Mesothelial cell of epicardium (in vitro differentiated cells): ENCODE results near the gene KRTAP10-11. TPM values are rescaled to one million over a fixed set of nuclear protein-coding genes. Genes with fewer than 3 reads are reported as not detected.

ENCODE experiments used
- DNase-seq, 2 experiments: peaks; one replicate each; pipeline ENCODE4 v3.0.0; 2021; ENCODE audit warnings: low spot score in 2 of 2; ENCODE audit not compliant: unreplicated experiment in 2 of 2
- H3K27ac Mint-ChIP-seq: 2 replicates; pipeline ENCODE4 v1.8.0; 2021; ENCODE audit warnings: mixed read lengths
- H3K27me3 Mint-ChIP-seq: 2 replicates; pipeline ENCODE4 v1.8.0; 2021; ENCODE audit warnings: low read depth, mixed read lengths
- H3K36me3 Mint-ChIP-seq: 2 replicates; pipeline ENCODE4 v1.8.0; 2021; ENCODE audit warnings: mixed read lengths
- H3K4me1 Mint-ChIP-seq: 2 replicates; pipeline ENCODE4 v1.8.0; 2021; ENCODE audit warnings: mixed read lengths
- H3K4me3 Mint-ChIP-seq: 2 replicates; pipeline ENCODE4 v1.8.0; 2021; ENCODE audit warnings: mild to moderate bottlenecking, moderate library complexity, mixed read lengths
- H3K9me3 Mint-ChIP-seq: 2 replicates; pipeline ENCODE4 v1.8.0; 2021; ENCODE audit warnings: mixed read lengths
- CTCF ChIP-seq: fragments of 200-600 bp; sonication (generic); IDR thresholded peaks from one replicate; pipeline ENCODE4 v1.5.0; 2021; ENCODE audit warnings: antibody characterized with exemption; ENCODE audit not compliant: unreplicated experiment
- total RNA-seq: library from RNA; stranded (reverse); gene quantifications from 3 replicates; pipeline ENCODE4 v1.2.1, GENCODE V29; 2021

KRTAP10-11 gene
- total RNA-seq, 1 donor from 2014 or later = not detected

DNA sequence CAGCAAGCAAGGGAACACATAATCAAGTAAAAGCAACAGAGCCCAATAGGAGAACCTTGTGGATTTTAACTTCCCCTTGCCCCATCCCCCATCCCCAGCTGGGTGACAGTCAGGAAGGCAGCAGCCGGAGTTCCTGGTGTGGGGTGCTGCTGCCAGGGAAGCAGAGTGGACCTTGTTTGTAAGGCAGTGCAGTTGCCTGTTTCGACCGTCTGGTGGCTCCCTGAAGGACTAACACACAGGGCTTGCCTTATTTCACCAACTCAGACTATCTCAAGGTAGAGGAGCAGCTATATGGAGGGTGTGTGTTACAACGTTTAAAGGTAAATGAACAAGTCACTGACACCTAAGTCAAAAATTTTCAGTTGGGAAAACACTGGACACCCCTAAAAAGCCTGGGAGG, 27.7 kb upstream of the KRTAP10-11 start:
- Mint-ChIP-seq H3K27ac (no peak overlapping the region), H3K36me3 (no peaks in the 10 kb centered on the region), H3K4me3 (no peak overlapping the region), H3K27me3 (no peaks in the 10 kb centered on the region), H3K4me1 (no peaks in the 10 kb centered on the region), H3K9me3 (peaks cover 36% of the 10 kb centered on the region)
- TF ChIP-seq CTCF = no peak
- no peak for DNase-seq

DNA sequence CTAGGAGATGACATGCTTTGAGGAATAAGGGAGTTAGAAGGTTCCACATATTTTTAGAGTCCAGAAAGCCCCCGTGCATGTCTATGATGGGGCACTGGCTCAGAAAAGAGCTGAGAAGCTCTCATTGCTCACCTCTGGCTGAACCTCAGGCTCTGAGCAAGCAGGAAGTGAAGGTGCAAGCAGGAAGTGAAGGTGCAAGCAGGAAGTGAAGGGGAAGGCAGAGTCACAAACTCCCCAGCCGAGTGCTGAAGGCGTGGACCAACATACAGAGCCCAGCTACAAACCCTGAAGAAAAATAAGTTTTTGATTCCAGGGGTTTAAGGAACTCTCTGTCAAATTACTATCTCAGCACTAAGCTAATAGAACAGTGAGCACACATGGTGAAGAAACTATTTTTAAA, 27.3 kb upstream of the KRTAP10-11 start:
- no peak overlapping the region for H3K4me3 Mint-ChIP-seq
- no peaks in the 10 kb centered on the region for H3K4me1 Mint-ChIP-seq
- DNase-seq = no peak
- H3K9me3 Mint-ChIP-seq = peaks cover 40% of the 10 kb centered on the region
- no peak for TF ChIP-seq CTCF
- H3K36me3 Mint-ChIP-seq = no peaks in the 10 kb centered on the region
- no peaks in the 10 kb centered on the region for H3K27me3 Mint-ChIP-seq
- no peak overlapping the region for H3K27ac Mint-ChIP-seq

DNA sequence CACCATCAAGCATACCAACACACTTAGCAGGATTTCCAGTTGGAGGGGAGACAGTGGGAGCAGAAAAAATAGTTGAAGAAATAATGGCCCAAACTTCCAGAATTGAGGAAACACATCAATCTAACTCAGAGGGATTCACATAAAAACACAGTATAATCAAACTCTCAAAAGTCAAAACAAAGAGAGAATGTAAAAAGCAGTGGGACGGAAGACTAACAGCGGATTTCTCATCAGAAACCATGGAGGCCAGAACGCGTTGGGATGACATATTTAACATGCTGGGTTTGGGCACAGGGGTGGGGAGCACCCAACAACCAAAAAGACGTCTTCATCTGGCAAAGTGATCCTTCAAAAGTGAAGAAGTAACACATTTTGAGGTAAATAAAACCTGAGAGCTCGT, 26.3 kb upstream of the KRTAP10-11 start:
- Mint-ChIP-seq H3K27ac (no peak overlapping the region), H3K4me3 (no peak overlapping the region), H3K27me3 (no peaks in the 10 kb centered on the region), H3K36me3 (no peaks in the 10 kb centered on the region), H3K4me1 (no peaks in the 10 kb centered on the region), H3K9me3 (peaks cover 50% of the 10 kb centered on the region)
- TF ChIP-seq CTCF = no peak
- no peak for DNase-seq

- no peak for TF ChIP-seq CTCF
- no peak for DNase-seq
- Mint-ChIP-seq H3K27me3 (no peaks in the 10 kb centered on the region), H3K27ac (no peak overlapping the region), H3K36me3 (no peaks in the 10 kb centered on the region), H3K4me1 (no peaks in the 10 kb centered on the region), H3K9me3 (peaks cover 52% of the 10 kb centered on the region), H3K4me3 (no peak overlapping the region)
Measured at GRCh38 chr21:44623575-44623974, 22.6 kb upstream of the KRTAP10-11 start.

GRCh38 chr21:44625756-44626155, 20.5 kb upstream of the KRTAP10-11 start:
- no peak for TF ChIP-seq CTCF
- Mint-ChIP-seq H3K27ac (no peak overlapping the region), H3K4me3 (no peak overlapping the region), H3K9me3 (peaks cover 40% of the 10 kb centered on the region), H3K27me3 (no peaks in the 10 kb centered on the region), H3K4me1 (no peaks in the 10 kb centered on the region), H3K36me3 (no peaks in the 10 kb centered on the region)
- DNase-seq = no peak

GRCh38 chr21:44626262-44626661, 20.0 kb upstream of the KRTAP10-11 start:
- H3K4me1 Mint-ChIP-seq = no peaks in the 10 kb centered on the region
- H3K27ac Mint-ChIP-seq = no peak overlapping the region
- no peaks in the 10 kb centered on the region for H3K36me3 Mint-ChIP-seq
- no peaks in the 10 kb centered on the region for H3K27me3 Mint-ChIP-seq
- H3K4me3 Mint-ChIP-seq = no peak overlapping the region
- H3K9me3 Mint-ChIP-seq = peaks cover 43% of the 10 kb centered on the region
- no peak for DNase-seq
- no peak for TF ChIP-seq CTCF
